Chondrocyte (in vitro differentiated cells): ENCODE data around the gene CYREN. TPM values are rescaled to one million over a fixed set of nuclear protein-coding genes. Genes with fewer than 3 reads are reported as not detected.

Experiments used
- DNase-seq: peaks from one replicate; pipeline ENCODE4 v3.0.0; 2021; ENCODE audit warnings: mixed read lengths, low spot score
- H3K27ac Mint-ChIP-seq: one replicate; pipeline ENCODE4 v1.8.0; 2021; ENCODE audit warnings: mild to moderate bottlenecking, moderate library complexity, mixed read lengths; ENCODE audit not compliant: unreplicated experiment
- H3K27me3 Mint-ChIP-seq: 2 replicates; pipeline ENCODE4 v1.8.0; 2021; ENCODE audit warnings: low read depth, mixed read lengths
- H3K36me3 Mint-ChIP-seq: 2 replicates; pipeline ENCODE4 v1.8.0; 2021; ENCODE audit warnings: low read depth, mixed read lengths
- H3K4me1 Mint-ChIP-seq: 2 replicates; pipeline ENCODE4 v1.8.0; 2021; ENCODE audit warnings: low read depth, mild to moderate bottlenecking, mixed read lengths
- H3K4me3 Mint-ChIP-seq: one replicate; pipeline ENCODE4 v1.8.0; 2021; ENCODE audit warnings: mild to moderate bottlenecking, moderate library complexity, mixed read lengths; ENCODE audit not compliant: unreplicated experiment
- H3K9me3 Mint-ChIP-seq: 2 replicates; pipeline ENCODE4 v1.8.0; 2021; ENCODE audit warnings: low read depth, mixed read lengths
- CTCF ChIP-seq: fragments of 200-600 bp; sonication (generic); IDR thresholded peaks from 2 replicates; pipeline ENCODE4 v1.5.0; 2021; ENCODE audit warnings: antibody characterized with exemption, mild to moderate bottlenecking, moderate library complexity
- total RNA-seq: library from RNA; stranded (reverse); gene quantifications from 3 replicates; pipeline ENCODE4 v1.2.1, GENCODE V29; 2021

CYREN gene
- total RNA-seq, 1 donor from 2014 or later, result 30.2 TPM

DNA sequence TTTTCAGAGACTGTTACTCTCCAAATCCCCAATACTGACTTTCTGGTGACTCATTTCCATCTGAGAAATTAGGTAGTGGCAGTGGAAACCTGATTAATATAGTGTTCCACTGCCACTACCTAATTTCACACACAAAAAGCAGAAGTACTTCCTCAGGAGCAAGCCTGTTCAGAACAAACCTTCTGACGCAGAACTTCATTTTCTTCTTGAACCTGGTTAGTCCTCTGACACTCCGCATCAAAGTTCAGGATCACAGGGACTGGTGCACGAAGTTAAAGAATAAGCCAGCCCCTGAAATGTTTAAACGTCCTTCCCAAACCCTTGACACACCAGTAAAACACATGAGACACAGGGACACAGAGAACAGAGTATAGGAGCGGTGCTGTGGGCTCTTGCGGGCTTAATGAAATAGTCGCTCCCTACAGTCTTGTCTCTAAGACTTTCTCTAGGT lies 36.5 kb upstream of the CYREN start:
- DNase-seq, result no peak
- Mint-ChIP-seq H3K27me3 (no peaks in the 10 kb centered on the region), H3K36me3 (peaks cover 9% of the 10 kb centered on the region), H3K4me3 (no peak overlapping the region), H3K27ac (no peak overlapping the region), H3K9me3 (no peaks in the 10 kb centered on the region), H3K4me1 (peaks cover 19% of the 10 kb centered on the region)
- no peak for TF ChIP-seq CTCF

GRCh38 chr7:135205850-135206249 lies 35.3 kb upstream of the CYREN start:
- Mint-ChIP-seq H3K9me3 (no peaks in the 10 kb centered on the region), H3K27ac (no peak overlapping the region), H3K36me3 (peaks cover 9% of the 10 kb centered on the region), H3K4me3 (no peak overlapping the region), H3K27me3 (no peaks in the 10 kb centered on the region), H3K4me1 (peaks cover 17% of the 10 kb centered on the region)
- DNase-seq, result no peak
- TF ChIP-seq CTCF, result no peak

DNA sequence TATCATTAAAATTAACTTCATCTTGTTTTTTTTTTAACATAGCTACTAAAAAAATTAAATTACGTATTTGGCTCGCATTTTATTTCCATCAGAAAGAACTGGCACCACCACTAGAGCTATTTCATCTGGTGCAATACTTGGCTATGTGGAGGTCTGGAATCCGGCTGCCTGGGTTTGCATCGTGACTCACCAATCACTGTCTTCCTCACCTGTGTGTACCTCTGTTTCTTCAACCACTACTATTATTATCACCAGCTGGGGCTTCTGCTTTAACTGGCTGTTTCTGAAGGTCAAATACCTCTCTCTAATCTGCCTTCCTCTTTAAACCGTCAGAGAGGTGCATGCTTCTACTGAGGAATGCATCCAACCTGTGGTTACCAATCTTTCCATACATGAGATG lies 34.4 kb upstream of the CYREN start:
- Mint-ChIP-seq H3K9me3 (no peaks in the 10 kb centered on the region), H3K27ac (no peak overlapping the region), H3K27me3 (no peaks in the 10 kb centered on the region), H3K4me3 (no peak overlapping the region), H3K4me1 (peaks cover 10% of the 10 kb centered on the region), H3K36me3 (peaks cover 9% of the 10 kb centered on the region)
- DNase-seq, result no peak
- TF ChIP-seq CTCF, result no peak

DNA sequence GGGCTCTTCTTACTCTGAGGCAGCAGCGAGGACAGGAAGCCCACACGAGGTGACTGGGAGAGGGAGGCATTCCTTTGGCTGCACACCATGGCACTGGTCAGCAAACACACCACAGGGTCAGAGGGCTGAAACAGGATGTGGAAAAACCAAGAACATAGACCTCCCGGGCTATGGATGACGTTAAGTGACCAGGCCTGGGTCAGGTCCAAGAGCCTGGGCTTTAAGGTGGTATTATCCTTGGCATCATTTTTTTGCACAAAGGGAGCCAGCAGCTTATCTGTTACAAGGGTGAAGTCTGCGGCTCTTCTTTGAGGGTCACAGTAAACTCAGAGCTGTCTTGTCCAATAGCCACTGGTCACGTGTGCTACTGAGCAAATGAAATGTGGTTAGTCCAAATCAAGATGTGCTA lies 33.8 kb upstream of the CYREN start:
- no peak for DNase-seq
- Mint-ChIP-seq H3K36me3 (peaks cover 9% of the 10 kb centered on the region), H3K9me3 (no peaks in the 10 kb centered on the region), H3K27me3 (no peaks in the 10 kb centered on the region), H3K4me1 (peaks cover 10% of the 10 kb centered on the region), H3K4me3 (no peak overlapping the region), H3K27ac (no peak overlapping the region)
- no peak for TF ChIP-seq CTCF

- TF ChIP-seq CTCF, result no peak
- Mint-ChIP-seq H3K27ac (no peak overlapping the region), H3K27me3 (no peaks in the 10 kb centered on the region), H3K4me3 (no peak overlapping the region), H3K4me1 (no peaks in the 10 kb centered on the region), H3K9me3 (no peaks in the 10 kb centered on the region), H3K36me3 (peaks cover 15% of the 10 kb centered on the region)
- no peak for DNase-seq
Measured at GRCh38 chr7:135201350-135201749, 30.8 kb upstream of the CYREN start.
